GM19372 (cell line): ENCODE measurements around the gene DDX24.

ENCODE experiments used
- ATAC-seq: cut with Tn5 transposase; IDR thresholded peaks from one replicate; pipeline ENCODE4 v1.9.1; 2021; ENCODE audit warnings: mild to moderate bottlenecking, low read depth, moderate library complexity; ENCODE audit not compliant: unreplicated experiment

Gene DDX24

GRCh38 chr14:94051779-94052178, 29.2 kb downstream of the DDX24 start:
- ATAC-seq, result no peak

- ATAC-seq, result no peak
Observed at GRCh38 chr14:94051115-94051514, 29.9 kb downstream of the DDX24 start.

GRCh38 chr14:94050231-94050880, 30.6 kb downstream of the DDX24 start:
- no peak for ATAC-seq

GRCh38 chr14:94049625-94050023, 31.4 kb downstream of the DDX24 start:
- no peak for ATAC-seq

- no peak for ATAC-seq
Observed at GRCh38 chr14:94048691-94049624, 32.0 kb downstream of the DDX24 start.

- no peak for ATAC-seq
Observed at GRCh38 chr14:94047581-94047980, 33.4 kb downstream of the DDX24 start.

GRCh38 chr14:94046696-94047250, 34.2 kb downstream of the DDX24 start:
- ATAC-seq, result no peak

- no peak for ATAC-seq
Observed at GRCh38 chr14:94045563-94046345, 35.2 kb downstream of the DDX24 start.

GRCh38 chr14:94045101-94045500, 35.9 kb downstream of the DDX24 start:
- ATAC-seq, result no peak

- no peak for ATAC-seq
Observed at GRCh38 chr14:94044476-94045091, 36.4 kb downstream of the DDX24 start.

GRCh38 chr14:94043756-94044475, 37.1 kb downstream of the DDX24 start:
- no peak for ATAC-seq

GRCh38 chr14:94043111-94043755, 37.8 kb downstream of the DDX24 start:
- ATAC-seq, result no peak

GRCh38 chr14:94042433-94043091, 38.4 kb downstream of the DDX24 start:
- no peak for ATAC-seq

GRCh38 chr14:94041551-94042346, 39.3 kb downstream of the DDX24 start:
- ATAC-seq, result no peak

GRCh38 chr14:94040796-94041195, 40.2 kb downstream of the DDX24 start:
- no peak for ATAC-seq

GRCh38 chr14:94040247-94040646, 40.8 kb downstream of the DDX24 start:
- no peak for ATAC-seq

GRCh38 chr14:94038921-94039629, 41.9 kb downstream of the DDX24 start:
- ATAC-seq, result no peak
